ENCODE data around the gene OR8B3. TPM values are rescaled to one million over a fixed set of nuclear protein-coding genes. Genes with fewer than 3 reads are reported as not detected.

The OR8B3 gene, protein sequence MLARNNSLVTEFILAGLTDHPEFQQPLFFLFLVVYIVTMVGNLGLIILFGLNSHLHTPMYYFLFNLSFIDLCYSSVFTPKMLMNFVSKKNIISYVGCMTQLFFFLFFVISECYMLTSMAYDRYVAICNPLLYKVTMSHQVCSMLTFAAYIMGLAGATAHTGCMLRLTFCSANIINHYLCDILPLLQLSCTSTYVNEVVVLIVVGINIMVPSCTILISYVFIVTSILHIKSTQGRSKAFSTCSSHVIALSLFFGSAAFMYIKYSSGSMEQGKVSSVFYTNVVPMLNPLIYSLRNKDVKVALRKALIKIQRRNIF
- total RNA-seq (2022; extraction: Qiagen RNA extraction), result not detected in 5 replicates

DNA sequence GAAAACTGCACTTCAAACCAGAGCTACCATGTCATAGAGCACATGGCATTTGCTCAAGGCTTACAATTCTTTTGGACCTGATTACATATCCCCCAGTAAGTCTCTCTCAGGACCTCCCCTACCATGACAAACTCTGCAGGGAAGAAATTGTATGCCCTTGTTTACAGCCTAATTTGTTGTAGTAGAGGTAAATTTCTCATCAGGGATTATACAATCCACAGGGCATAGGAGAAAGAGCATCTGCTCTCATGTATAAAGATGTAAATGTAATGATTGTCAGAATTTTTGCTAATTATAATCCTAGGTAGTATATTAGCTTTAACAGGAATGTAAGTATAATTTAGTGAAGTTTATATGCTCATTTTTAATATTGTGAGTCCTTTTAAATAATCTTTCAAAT lies at the start of gene OR8B3:
OR8B3 (minus strand) TSS at position 101 of the 400 bp plus-strand sequence. CDS start 1,673 bp downstream, outside the sequence.

DNA sequence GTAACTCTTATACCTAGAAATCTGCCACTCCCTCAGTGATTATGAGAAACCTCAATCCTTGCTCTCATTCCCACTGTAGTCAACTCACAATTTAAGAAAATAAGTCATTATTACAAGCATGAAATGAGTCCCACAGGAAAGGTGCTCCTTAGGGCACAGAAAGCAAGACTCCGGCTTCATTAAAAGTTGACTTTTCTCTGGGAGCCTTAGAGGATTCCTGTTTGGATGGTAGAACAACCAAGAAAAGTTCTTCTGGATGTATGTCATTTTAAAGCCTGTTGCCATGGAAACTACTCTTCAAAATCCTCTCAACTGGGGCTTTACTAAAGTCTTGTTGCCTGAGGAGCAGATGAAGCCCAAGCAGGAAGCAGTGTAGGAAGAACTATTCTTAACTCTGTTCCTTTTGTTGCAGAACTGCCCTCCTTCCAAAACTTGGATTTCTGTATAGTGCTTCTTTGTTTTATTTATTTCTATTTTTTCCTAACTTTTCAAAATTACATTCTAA lies 46.9 kb upstream of the OR8B3 start, which contains the start of gene OR8B8:
OR8B8 (minus strand) TSS at position 51 of the 505 bp plus-strand sequence. CDS start 4,611 bp downstream, outside the sequence.

DNA sequence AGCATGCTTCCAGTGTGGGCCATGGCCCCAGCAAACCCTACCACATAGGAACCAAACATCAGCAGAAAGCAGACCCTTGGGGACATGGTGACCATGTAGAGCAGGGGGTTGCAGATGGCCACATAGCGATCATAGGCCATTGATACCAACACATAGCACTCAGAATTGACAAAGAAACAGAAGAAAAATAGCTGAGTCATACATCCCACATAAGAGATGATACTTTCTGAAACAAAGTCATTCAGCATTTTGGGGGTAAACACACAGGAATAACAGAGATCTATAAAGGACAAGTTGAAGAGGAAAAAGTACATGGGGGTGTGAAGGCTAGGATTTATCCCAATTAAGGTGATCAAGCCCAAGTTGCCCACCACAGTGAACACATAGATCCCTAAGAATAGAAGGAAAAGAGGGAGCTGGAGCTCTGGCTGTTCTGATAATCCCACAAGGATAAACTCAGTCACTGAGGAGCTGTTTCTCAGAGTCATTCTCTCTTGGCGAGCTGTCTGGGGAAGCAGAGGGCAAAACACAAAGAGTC lies 25.6 kb upstream of the OR8B3 start, which contains the start of gene OR8B4:
OR8B4 (minus strand) TSS at position 488 of the 538 bp plus-strand sequence; CDS start at position 488, 0 bp downstream.

DNA sequence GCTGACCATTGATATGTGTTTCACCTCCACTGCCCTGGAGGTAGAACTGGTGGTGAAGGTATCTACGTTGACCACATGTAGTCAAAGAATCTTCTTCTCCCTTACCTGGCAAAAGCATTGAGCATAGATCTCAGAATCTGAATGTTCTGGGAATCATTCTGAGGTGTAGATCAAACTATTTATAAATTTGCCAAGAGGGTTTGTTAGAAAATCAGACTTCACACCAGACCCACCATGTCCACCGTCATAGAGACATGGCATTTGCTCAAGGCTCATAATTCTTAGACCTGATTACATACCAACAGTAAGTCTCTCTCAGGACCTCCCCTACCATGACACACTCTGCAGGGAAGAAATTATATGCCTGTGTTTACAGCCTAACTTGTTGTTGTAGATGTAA lies 14.4 kb downstream of the OR8B3 start, which contains the start of gene OR8B2:
OR8B2 (minus strand) TSS at position 101 of the 400 bp plus-strand sequence. CDS start 1,156 bp downstream, outside the sequence.

Other genes starting within 250 kb of the OR8B3 start
- gene OR10D3, start 215.7 kb downstream of the OR8B3 start, total RNA-seq (2022; extraction: Qiagen RNA extraction), result not detected in 5 replicates
- gene OR8G1, start 157.9 kb downstream of the OR8B3 start, total RNA-seq (2022; extraction: Qiagen RNA extraction), result not detected in 5 replicates
- gene OR8G5, start 142.6 kb downstream of the OR8B3 start, total RNA-seq (2022; extraction: Qiagen RNA extraction), result not detected in 5 replicates
- not detected in 5 replicates for gene OR8D1, start 85.1 kb downstream of the OR8B3 start, total RNA-seq (2022; extraction: Qiagen RNA extraction)
- gene OR8D2, start 78.8 kb downstream of the OR8B3 start, total RNA-seq (2022; extraction: Qiagen RNA extraction), result not detected in 5 replicates
- gene OR8B2, start 14.5 kb downstream of the OR8B3 start, total RNA-seq (2022; extraction: Qiagen RNA extraction), result not detected in 5 replicates
- not detected in 5 replicates for gene OR8B4, start 25.8 kb upstream of the OR8B3 start, total RNA-seq (2022; extraction: Qiagen RNA extraction)
- gene OR8B8, start 46.7 kb upstream of the OR8B3 start, total RNA-seq (2022; extraction: Qiagen RNA extraction), result not detected in 5 replicates
- gene OR8B12, start 144.6 kb upstream of the OR8B3 start, total RNA-seq (2022; extraction: Qiagen RNA extraction), result not detected in 5 replicates
- not detected in 5 replicates for gene OR8A1, start 171.0 kb upstream of the OR8B3 start, total RNA-seq (2022; extraction: Qiagen RNA extraction)
- gene PANX3, start 212.4 kb upstream of the OR8B3 start, total RNA-seq (2022; extraction: Qiagen RNA extraction), result not detected in 5 replicates
- 14.5 to 17.1 TPM (median 15.7 TPM) in 5 replicates for gene TBRG1, start 223.8 kb upstream of the OR8B3 start, total RNA-seq (2022; extraction: Qiagen RNA extraction)